Measurements from ENCODE around the gene USP47.

The USP47 gene

DNA sequence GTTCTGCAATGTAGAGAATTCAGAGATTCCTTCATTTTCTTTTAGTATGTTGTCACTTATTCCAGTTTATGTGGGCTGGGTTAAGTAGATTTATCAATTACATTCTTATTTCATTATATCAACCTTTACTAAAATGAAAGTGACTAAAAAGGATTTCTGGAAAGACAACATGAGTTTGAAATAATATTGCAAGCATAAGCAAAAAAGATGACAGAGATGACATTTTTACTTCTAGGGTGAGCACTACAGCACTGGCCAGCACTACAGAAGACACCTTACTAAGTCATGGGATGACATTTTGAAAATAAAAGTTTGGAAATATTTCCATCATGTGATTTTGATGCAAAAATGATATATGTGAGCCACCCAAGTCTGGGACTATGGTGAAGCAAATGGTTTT, 2.1 kb upstream of the USP47 start:
- Histone ChIP-seq H3K36me3 (ENCODE audit: insufficient read depth, low read length) (no peaks in the 10 kb centered on the region), H3K4me3 (ENCODE audit: low read depth in 1 of 2, low read length in 2 of 2) (no peak overlapping the region), H3K9ac (ENCODE audit: low read depth, low read length) (no peak overlapping the region), H3K4me2 (ENCODE audit: insufficient read depth, low read length) (no peak overlapping the region), H4K20me1 (ENCODE audit: insufficient read depth, low read length) (peaks cover 14% of the 10 kb centered on the region; the same call in 1 of the 2 replicates), H3K79me2 (ENCODE audit: insufficient read depth, low read length) (peaks cover 29% of the 10 kb centered on the region), H3K4me1 (ENCODE audit: insufficient read depth, low read length) (peaks cover 25% of the 10 kb centered on the region), H3K9me3 (ENCODE audit: insufficient read depth, low read length, severe bottlenecking) (no peaks in the 10 kb centered on the region), H3K27me3 (ENCODE audit: insufficient read depth, low read length, poor library complexity) (no peaks in the 10 kb centered on the region), H2AFZ (ENCODE audit: low read depth, low read length) (no peak overlapping the region), H3K27ac (ENCODE audit: low read length) (no peak overlapping the region)
- DNase-seq (no peak), ATAC-seq (ENCODE audit: insufficient read depth, low read depth) (no peak)
- no peak for TF ChIP-seq EZH2 (IDR thresholded peaks at IDR 0.05; ENCODE audit: borderline replicate concordance, low read depth, low read length, severe bottlenecking)
- TF ChIP-seq, protein P1, sequence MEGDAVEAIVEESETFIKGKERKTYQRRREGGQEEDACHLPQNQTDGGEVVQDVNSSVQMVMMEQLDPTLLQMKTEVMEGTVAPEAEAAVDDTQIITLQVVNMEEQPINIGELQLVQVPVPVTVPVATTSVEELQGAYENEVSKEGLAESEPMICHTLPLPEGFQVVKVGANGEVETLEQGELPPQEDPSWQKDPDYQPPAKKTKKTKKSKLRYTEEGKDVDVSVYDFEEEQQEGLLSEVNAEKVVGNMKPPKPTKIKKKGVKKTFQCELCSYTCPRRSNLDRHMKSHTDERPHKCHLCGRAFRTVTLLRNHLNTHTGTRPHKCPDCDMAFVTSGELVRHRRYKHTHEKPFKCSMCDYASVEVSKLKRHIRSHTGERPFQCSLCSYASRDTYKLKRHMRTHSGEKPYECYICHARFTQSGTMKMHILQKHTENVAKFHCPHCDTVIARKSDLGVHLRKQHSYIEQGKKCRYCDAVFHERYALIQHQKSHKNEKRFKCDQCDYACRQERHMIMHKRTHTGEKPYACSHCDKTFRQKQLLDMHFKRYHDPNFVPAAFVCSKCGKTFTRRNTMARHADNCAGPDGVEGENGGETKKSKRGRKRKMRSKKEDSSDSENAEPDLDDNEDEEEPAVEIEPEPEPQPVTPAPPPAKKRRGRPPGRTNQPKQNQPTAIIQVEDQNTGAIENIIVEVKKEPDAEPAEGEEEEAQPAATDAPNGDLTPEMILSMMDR (IDR thresholded peaks at IDR 0.05; ENCODE audit: borderline replicate concordance, extremely low read depth, low read length, poor library complexity, severe bottlenecking) = no peak

DNA sequence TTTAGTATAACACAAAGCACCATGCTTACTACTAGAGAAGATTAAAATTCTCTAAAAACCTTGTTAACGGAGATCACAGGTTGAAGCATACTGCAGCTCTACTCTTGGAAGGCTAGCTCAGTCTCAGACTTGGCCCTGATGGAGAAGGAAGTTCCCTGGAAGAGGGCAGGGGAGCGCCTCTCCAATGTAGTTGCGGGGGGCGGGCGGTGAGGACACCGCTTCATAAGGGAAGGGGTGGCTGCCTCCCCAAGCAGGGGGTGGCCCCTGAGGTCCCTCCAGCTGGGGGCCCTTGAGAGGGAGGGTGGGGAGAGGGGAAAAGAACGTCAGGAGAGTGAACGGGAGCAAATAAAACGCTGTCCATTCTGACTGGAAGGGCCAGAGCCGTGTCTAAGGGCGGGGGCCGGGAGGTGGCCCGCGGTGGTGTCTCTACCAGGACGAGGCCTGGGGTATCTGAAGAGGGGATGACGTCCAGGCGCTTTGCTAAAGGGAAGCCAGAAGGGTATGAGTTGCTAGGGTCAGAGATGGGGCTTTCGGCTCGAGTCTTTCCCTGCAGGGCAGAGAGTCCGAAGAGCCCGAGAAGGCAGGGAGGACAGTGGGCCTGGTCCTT, 553 bp upstream of the USP47 start:
- H3K27ac ChIP-seq (ENCODE audit: low read length) = peak overlapping the region; percentile 78
- no peaks in the 10 kb centered on the region for H3K36me3 ChIP-seq (ENCODE audit: insufficient read depth, low read length)
- no peaks in the 10 kb centered on the region for H3K27me3 ChIP-seq (ENCODE audit: insufficient read depth, low read length, poor library complexity)
- H3K4me3 ChIP-seq (ENCODE audit: low read depth in 1 of 2, low read length in 2 of 2) = peak overlapping the region; percentile 76 to 82; a peak in 3 of 4 replicates
- H3K4me2 ChIP-seq (ENCODE audit: insufficient read depth, low read length) = peak overlapping the region; percentile 70
- H3K4me1 ChIP-seq (ENCODE audit: insufficient read depth, low read length) = peaks cover 37% of the 10 kb centered on the region
- H2AFZ ChIP-seq (ENCODE audit: low read depth, low read length) = peak overlapping the region; percentile 100
- ATAC-seq (ENCODE audit: insufficient read depth, low read depth) = no peak; the same call in 1 of the 3 replicates
- H3K9me3 ChIP-seq (ENCODE audit: insufficient read depth, low read length, severe bottlenecking) = no peaks in the 10 kb centered on the region
- H3K79me2 ChIP-seq (ENCODE audit: insufficient read depth, low read length) = peaks cover 44% of the 10 kb centered on the region
- no peak for DNase-seq
- TF ChIP-seq, protein P1 (IDR thresholded peaks at IDR 0.05; ENCODE audit: borderline replicate concordance, extremely low read depth, low read length, poor library complexity, severe bottlenecking) = peak; percentile 43
- no peak for TF ChIP-seq EZH2 (IDR thresholded peaks at IDR 0.05; ENCODE audit: borderline replicate concordance, low read depth, low read length, severe bottlenecking)
- H3K9ac ChIP-seq (ENCODE audit: low read depth, low read length) = peak overlapping the region; percentile 94
- peaks cover 27% of the 10 kb centered on the region; the same call in 1 of the 2 replicates for H4K20me1 ChIP-seq (ENCODE audit: insufficient read depth, low read length)

DNA sequence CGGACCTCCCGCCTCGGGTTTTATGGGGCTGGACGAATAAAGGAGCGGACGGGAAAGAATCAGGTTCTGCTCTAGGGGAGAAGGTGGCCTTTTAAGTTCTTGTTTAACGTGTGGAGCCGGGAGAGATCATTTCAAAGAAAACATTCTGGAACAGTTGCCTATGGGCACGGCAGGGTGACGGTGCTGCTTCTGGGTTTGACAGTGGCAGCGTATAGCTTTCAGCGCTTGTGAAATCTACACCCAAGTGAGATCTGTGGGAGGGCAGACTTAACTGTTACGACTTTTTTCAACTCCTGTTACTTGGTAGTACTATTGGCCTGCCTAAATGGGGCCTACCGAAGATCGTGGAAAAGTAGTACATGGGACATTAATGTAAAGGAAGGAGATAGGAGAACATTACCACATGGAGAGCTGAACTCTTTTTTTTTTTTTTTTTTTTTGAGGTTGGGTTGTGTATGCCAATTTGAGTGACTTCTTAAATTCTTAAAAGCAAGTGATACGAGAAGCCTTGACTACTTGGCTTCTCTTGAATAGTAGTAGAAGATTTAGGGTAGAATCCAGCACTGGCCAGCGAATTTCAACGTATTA, 743 bp downstream of the USP47 start:
- Histone ChIP-seq H2AFZ (ENCODE audit: low read depth, low read length) (peak overlapping the region; percentile 100), H3K27me3 (ENCODE audit: insufficient read depth, low read length, poor library complexity) (no peaks in the 10 kb centered on the region), H3K4me1 (ENCODE audit: insufficient read depth, low read length) (peaks cover 37% of the 10 kb centered on the region), H3K36me3 (ENCODE audit: insufficient read depth, low read length) (no peaks in the 10 kb centered on the region), H3K4me3 (ENCODE audit: low read depth in 1 of 2, low read length in 2 of 2) (peak overlapping the region; percentile 76 to 82), H3K27ac (ENCODE audit: low read length) (peak overlapping the region; percentile 78), H4K20me1 (ENCODE audit: insufficient read depth, low read length) (peaks cover 35% of the 10 kb centered on the region; the same call in 1 of the 2 replicates), H3K4me2 (ENCODE audit: insufficient read depth, low read length) (peak overlapping the region; percentile 70), H3K9me3 (ENCODE audit: insufficient read depth, low read length, severe bottlenecking) (no peaks in the 10 kb centered on the region), H3K79me2 (ENCODE audit: insufficient read depth, low read length) (peaks cover 57% of the 10 kb centered on the region), H3K9ac (ENCODE audit: low read depth, low read length) (peak overlapping the region; percentile 94)
- DNase-seq = peak; percentile 75
- ATAC-seq (ENCODE audit: insufficient read depth, low read depth) = peak; percentile 82
- TF ChIP-seq, protein P1 (IDR thresholded peaks at IDR 0.05; ENCODE audit: borderline replicate concordance, extremely low read depth, low read length, poor library complexity, severe bottlenecking) = no peak
- no peak for TF ChIP-seq EZH2 (IDR thresholded peaks at IDR 0.05; ENCODE audit: borderline replicate concordance, low read depth, low read length, severe bottlenecking)
